Duodenal mucosa (tissue), 2 donors: ENCODE measurements around the gene PPP1R15B.
A peak's percentile ranks its signal among the peaks of the same experiment; 100 is the strongest.

Experiments
- H3K27ac ChIP-seq: one replicate; pipeline ENCODE4 v1.7.0; 2013; ENCODE audit warnings: low read depth, low read length
- H3K27me3 ChIP-seq, 2 donors: one replicate each; pipeline ENCODE4 v1.7.0; 2013; ENCODE audit warnings: low read length in 2 of 2, control low read depth in 1 of 2; ENCODE audit not compliant: insufficient read depth in 2 of 2, control insufficient read depth in 1 of 2
- H3K36me3 ChIP-seq, 2 donors: one replicate each; pipeline ENCODE4 v1.7.0; 2013; ENCODE audit warnings: low read length in 2 of 2, control low read depth in 1 of 2; ENCODE audit not compliant: insufficient read depth in 2 of 2, control insufficient read depth in 1 of 2
- H3K4me1 ChIP-seq, 2 donors: one replicate each; pipeline ENCODE4 v1.7.0; 2013; ENCODE audit warnings: low read length in 2 of 2, control low read depth in 1 of 2; ENCODE audit not compliant: insufficient read depth in 2 of 2, control insufficient read depth in 1 of 2
- H3K4me3 ChIP-seq, 2 donors: one replicate each; pipeline ENCODE4 v1.7.0; 2013; ENCODE audit warnings: low read length in 2 of 2, low read depth in 1 of 2
- H3K9ac ChIP-seq, 2 donors: one replicate each; pipeline ENCODE4 v1.7.0; 2013; ENCODE audit warnings: low read length in 2 of 2, low read depth in 1 of 2
- H3K9me3 ChIP-seq, 2 donors: one replicate each; pipeline ENCODE4 v1.7.0; 2013; ENCODE audit warnings: low read length in 2 of 2, control low read depth in 1 of 2; ENCODE audit not compliant: control insufficient read depth in 1 of 2

Gene PPP1R15B

GRCh38 chr1:204404629-204405028 is 7.0 kb downstream of the PPP1R15B start:
- Histone ChIP-seq H3K4me3 (no peak overlapping the region), H3K4me1 (peaks cover 5 to 8% of the 10 kb centered on the region in 2 donors), H3K9ac (no peak overlapping the region), H3K27ac (no peak overlapping the region), H3K36me3 (peaks cover 10 to 47% of the 10 kb centered on the region in 2 donors), H3K27me3 (no peaks in the 10 kb centered on the region), H3K9me3 (no peaks in the 10 kb centered on the region)

- no peak overlapping the region for H3K4me3 ChIP-seq
- H3K9me3 ChIP-seq = no peaks in the 10 kb centered on the region
- peaks cover 5 to 8% of the 10 kb centered on the region in 2 donors for H3K4me1 ChIP-seq
- peaks cover 10 to 55% of the 10 kb centered on the region in 2 donors for H3K36me3 ChIP-seq
- H3K9ac ChIP-seq = no peak overlapping the region
- no peaks in the 10 kb centered on the region for H3K27me3 ChIP-seq
- no peak overlapping the region for H3K27ac ChIP-seq
Measured at GRCh38 chr1:204402391-204402790, 9.2 kb downstream of the PPP1R15B start.

- no peaks in the 10 kb centered on the region for H3K27me3 ChIP-seq
- H3K4me1 ChIP-seq = peaks cover 5 to 6% of the 10 kb centered on the region in 2 donors
- no peaks in the 10 kb centered on the region for H3K9me3 ChIP-seq
- peaks cover 10 to 55% of the 10 kb centered on the region in 2 donors for H3K36me3 ChIP-seq
- H3K9ac ChIP-seq = no peak overlapping the region
- no peak overlapping the region for H3K4me3 ChIP-seq
- H3K27ac ChIP-seq = no peak overlapping the region
Measured at GRCh38 chr1:204401730-204402129, 9.9 kb downstream of the PPP1R15B start.

GRCh38 chr1:204400882-204401510 is 10.6 kb downstream of the PPP1R15B start:
- H3K27me3 ChIP-seq = no peaks in the 10 kb centered on the region
- H3K36me3 ChIP-seq = peaks cover 10 to 54% of the 10 kb centered on the region in 2 donors
- no peaks in the 10 kb centered on the region for H3K9me3 ChIP-seq
- peaks cover 0 to 5% of the 10 kb centered on the region in 2 donors for H3K4me1 ChIP-seq
- H3K27ac ChIP-seq = no peak overlapping the region
- no peak overlapping the region for H3K9ac ChIP-seq
- no peak overlapping the region for H3K4me3 ChIP-seq

GRCh38 chr1:204398197-204399125 is 13.2 kb downstream of the PPP1R15B start:
- no peak overlapping the region for H3K4me3 ChIP-seq
- H3K4me1 ChIP-seq = no peaks in the 10 kb centered on the region
- H3K27me3 ChIP-seq = no peaks in the 10 kb centered on the region
- H3K9me3 ChIP-seq = no peaks in the 10 kb centered on the region
- no peak overlapping the region for H3K9ac ChIP-seq
- no peak overlapping the region for H3K27ac ChIP-seq
- H3K36me3 ChIP-seq = peaks cover 0 to 31% of the 10 kb centered on the region in 2 donors

DNA sequence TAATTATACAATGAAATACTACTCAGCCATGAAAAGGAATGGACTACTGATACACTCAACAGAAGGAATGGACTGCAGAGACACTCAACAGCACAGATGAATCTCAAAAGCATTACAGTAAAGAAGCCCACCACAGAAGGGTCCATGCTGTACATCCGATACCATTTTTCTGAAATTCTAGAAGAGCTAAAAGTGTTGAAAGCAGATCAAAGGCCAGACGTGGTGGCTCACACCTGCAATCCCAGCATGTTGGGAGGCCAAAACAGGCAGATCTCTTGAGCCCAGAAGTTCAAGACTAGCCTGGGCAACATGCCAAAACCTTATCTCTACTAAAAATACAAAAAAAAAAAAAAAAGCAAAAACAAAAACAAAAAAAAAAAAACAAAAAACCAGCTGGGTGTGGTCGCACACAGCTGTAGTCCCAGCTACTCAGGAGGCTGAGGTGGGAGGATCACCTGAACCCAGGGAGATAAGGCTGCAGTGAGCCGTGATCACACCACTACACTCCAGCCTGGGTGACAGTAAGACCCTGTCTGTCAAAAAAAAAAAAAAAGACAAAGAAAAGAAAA is 15.5 kb downstream of the PPP1R15B start:
- H3K4me3 ChIP-seq = no peak overlapping the region
- no peaks in the 10 kb centered on the region for H3K9me3 ChIP-seq
- peaks cover 0 to 21% of the 10 kb centered on the region in 2 donors for H3K36me3 ChIP-seq
- no peaks in the 10 kb centered on the region for H3K27me3 ChIP-seq
- no peak overlapping the region for H3K9ac ChIP-seq
- peaks cover 3 to 5% of the 10 kb centered on the region in 2 donors for H3K4me1 ChIP-seq
- H3K27ac ChIP-seq = no peak overlapping the region

DNA sequence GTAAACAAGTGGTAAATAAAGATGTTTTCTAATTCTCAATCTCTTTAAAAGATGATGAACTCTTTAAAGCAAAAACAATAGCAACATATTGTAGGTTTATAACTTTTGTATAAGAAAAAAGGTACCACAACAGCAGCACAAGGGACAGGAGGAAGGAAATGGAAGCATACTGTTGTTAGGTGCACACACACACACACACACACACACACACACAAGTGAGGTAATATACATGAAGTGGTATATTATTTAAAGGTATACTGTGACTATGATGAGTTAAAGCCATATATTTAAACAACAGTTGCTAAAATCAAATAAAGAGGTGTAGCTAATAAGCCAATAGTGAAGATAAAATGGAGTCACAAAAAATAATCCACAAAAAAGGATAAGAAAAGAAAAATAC is 20.0 kb downstream of the PPP1R15B start:
- H3K4me1 ChIP-seq = peaks cover 8 to 12% of the 10 kb centered on the region in 2 donors
- H3K36me3 ChIP-seq = no peaks in the 10 kb centered on the region
- no peak overlapping the region for H3K9ac ChIP-seq
- no peak overlapping the region for H3K27ac ChIP-seq
- no peaks in the 10 kb centered on the region for H3K9me3 ChIP-seq
- no peaks in the 10 kb centered on the region for H3K27me3 ChIP-seq
- no peak overlapping the region for H3K4me3 ChIP-seq

DNA sequence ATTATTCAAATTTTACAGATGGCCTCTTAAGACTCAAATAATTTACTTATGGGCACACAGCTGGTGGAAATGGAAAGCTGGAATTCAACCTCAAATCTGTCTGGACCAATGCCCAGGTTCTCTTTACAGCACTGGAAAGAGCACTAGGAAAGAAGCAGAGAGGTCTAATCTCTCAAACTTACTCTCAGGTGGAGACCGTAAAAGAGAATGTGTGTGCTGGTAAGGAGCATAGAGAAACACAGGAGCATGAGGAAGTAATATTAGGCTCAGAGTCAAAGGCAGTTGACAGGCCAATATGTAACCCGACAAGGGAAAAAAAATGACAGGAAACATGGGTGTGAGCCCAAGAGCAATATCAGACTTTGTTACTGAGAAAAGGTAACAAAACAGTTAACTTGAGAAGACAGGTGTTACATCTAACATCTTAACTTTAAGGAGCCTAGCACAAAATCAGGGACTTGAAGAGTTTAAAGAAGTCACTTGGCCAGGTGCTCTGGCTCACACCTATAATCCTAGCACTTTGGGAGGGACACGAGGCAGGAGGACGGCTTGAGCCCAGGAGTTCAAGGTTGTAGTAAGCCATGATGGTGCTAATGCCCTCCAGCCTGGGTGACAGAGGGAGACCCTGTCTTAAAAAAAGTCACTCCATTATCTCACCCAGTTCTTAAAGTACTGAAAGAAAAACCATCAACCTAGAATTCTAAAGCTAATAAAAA is 20.7 kb downstream of the PPP1R15B start:
- Histone ChIP-seq H3K4me1 (peaks cover 8 to 12% of the 10 kb centered on the region in 2 donors), H3K9me3 (no peaks in the 10 kb centered on the region), H3K27ac (peak overlapping the region; percentile 4), H3K4me3 (no peak overlapping the region), H3K27me3 (no peaks in the 10 kb centered on the region), H3K36me3 (no peaks in the 10 kb centered on the region), H3K9ac (no peak overlapping the region)

- peaks cover 1 to 10% of the 10 kb centered on the region in 2 donors for H3K4me1 ChIP-seq
Measured at GRCh38 chr1:204385727-204386126, 25.9 kb downstream of the PPP1R15B start.

More at GRCh38 chr1:204385727-204386126, 25.9 kb downstream of the PPP1R15B start:
- H3K9me3 ChIP-seq = no peaks in the 10 kb centered on the region
- no peak overlapping the region for H3K9ac ChIP-seq
- no peak overlapping the region for H3K27ac ChIP-seq
- H3K4me3 ChIP-seq = no peak overlapping the region
- H3K36me3 ChIP-seq = no peaks in the 10 kb centered on the region
- H3K27me3 ChIP-seq = no peaks in the 10 kb centered on the region
